NK-92 (cell line): ENCODE measurements around the gene TRPM2.

Experiments
- DNase-seq: peaks from one replicate; lab custom pipeline; 2025; ENCODE audit not compliant: unreplicated experiment; lab: John Stamatoyannopoulos, UW

TRPM2 gene

GRCh38 chr21:44456214-44456914 lies 102.9 kb downstream of the TRPM2 start:
- no peak for DNase-seq

GRCh38 chr21:44456915-44457736 lies 103.7 kb downstream of the TRPM2 start:
- DNase-seq: no peak

- no peak for DNase-seq
Measured at GRCh38 chr21:44458971-44459711, 105.7 kb downstream of the TRPM2 start.

GRCh38 chr21:44459712-44460440 lies 106.5 kb downstream of the TRPM2 start:
- DNase-seq: no peak

GRCh38 chr21:44460441-44460755 lies 107.0 kb downstream of the TRPM2 start:
- no peak for DNase-seq

GRCh38 chr21:44461005-44461404 lies 107.6 kb downstream of the TRPM2 start:
- DNase-seq: no peak

GRCh38 chr21:44461464-44462001 lies 108.1 kb downstream of the TRPM2 start:
- no peak for DNase-seq

GRCh38 chr21:44462086-44462833 lies 108.8 kb downstream of the TRPM2 start:
- DNase-seq: no peak

GRCh38 chr21:44462834-44463200 lies 109.4 kb downstream of the TRPM2 start:
- no peak for DNase-seq

- no peak for DNase-seq
Measured at GRCh38 chr21:44463724-44464123, 110.3 kb downstream of the TRPM2 start.

GRCh38 chr21:44464351-44464750 lies 110.9 kb downstream of the TRPM2 start:
- DNase-seq: no peak

GRCh38 chr21:44466351-44466954 lies 113.0 kb downstream of the TRPM2 start:
- DNase-seq: no peak

GRCh38 chr21:44466996-44467858 lies 113.8 kb downstream of the TRPM2 start:
- DNase-seq: no peak

GRCh38 chr21:44467859-44468195 lies 114.4 kb downstream of the TRPM2 start:
- no peak for DNase-seq

- no peak for DNase-seq
Measured at GRCh38 chr21:44471341-44471740, 117.9 kb downstream of the TRPM2 start.

- no peak for DNase-seq
Measured at GRCh38 chr21:44471996-44472395, 118.6 kb downstream of the TRPM2 start.

GRCh38 chr21:44473915-44474555 lies 120.6 kb downstream of the TRPM2 start:
- no peak for DNase-seq

- no peak for DNase-seq
Measured at GRCh38 chr21:44475266-44475845, 121.9 kb downstream of the TRPM2 start.
